IPS-15b (cell line): Measurements from ENCODE around the gene GCSAM.

ENCODE experiments used
- H3K27me3 ChIP-seq: one replicate; pipeline ENCODE4 v1.6.1; 2013; ENCODE audit warnings: low read length; ENCODE audit not compliant: control insufficient read depth, insufficient read depth
- H3K36me3 ChIP-seq: one replicate; pipeline ENCODE4 v1.6.1; 2013; ENCODE audit warnings: low read length; ENCODE audit not compliant: control insufficient read depth, insufficient read depth
- H3K4me1 ChIP-seq: one replicate; pipeline ENCODE4 v1.6.1; 2013; ENCODE audit warnings: mild to moderate bottlenecking, low read length; ENCODE audit not compliant: control insufficient read depth, insufficient read depth
- H3K4me3 ChIP-seq: one replicate; pipeline ENCODE4 v1.5.1; 2013; ENCODE audit warnings: low read depth, low read length
- H3K9ac ChIP-seq: one replicate; pipeline ENCODE4 v1.6.1; 2013; ENCODE audit warnings: low read depth, mild to moderate bottlenecking, low read length
- H3K9me3 ChIP-seq: one replicate; pipeline ENCODE4 v1.6.1; 2013; ENCODE audit warnings: mild to moderate bottlenecking, low read length; ENCODE audit not compliant: control insufficient read depth, insufficient read depth

GCSAM gene

GRCh38 chr3:112090887-112091586 is 42.0 kb downstream of the GCSAM start:
- no peaks in the 10 kb centered on the region for H3K27me3 ChIP-seq
- no peaks in the 10 kb centered on the region for H3K36me3 ChIP-seq
- H3K9me3 ChIP-seq: no peaks in the 10 kb centered on the region
- no peak overlapping the region for H3K4me3 ChIP-seq
- peaks cover 6% of the 10 kb centered on the region for H3K4me1 ChIP-seq
- no peak overlapping the region for H3K9ac ChIP-seq

- Histone ChIP-seq H3K4me3 (no peak overlapping the region), H3K36me3 (no peaks in the 10 kb centered on the region), H3K27me3 (peaks cover 6% of the 10 kb centered on the region), H3K4me1 (peaks cover 6% of the 10 kb centered on the region), H3K9ac (no peak overlapping the region), H3K9me3 (no peaks in the 10 kb centered on the region)
Observed at GRCh38 chr3:112089956-112090886, 42.8 kb downstream of the GCSAM start.

- H3K27me3 ChIP-seq: peaks cover 18% of the 10 kb centered on the region
- no peaks in the 10 kb centered on the region for H3K36me3 ChIP-seq
- H3K4me3 ChIP-seq: no peak overlapping the region
- H3K4me1 ChIP-seq: peaks cover 6% of the 10 kb centered on the region
- H3K9me3 ChIP-seq: no peaks in the 10 kb centered on the region
- H3K9ac ChIP-seq: no peak overlapping the region
Observed at GRCh38 chr3:112088944-112089343, 44.1 kb downstream of the GCSAM start.

- Histone ChIP-seq H3K4me1 (peaks cover 6% of the 10 kb centered on the region), H3K27me3 (peaks cover 20% of the 10 kb centered on the region), H3K9me3 (no peaks in the 10 kb centered on the region), H3K36me3 (no peaks in the 10 kb centered on the region), H3K9ac (no peak overlapping the region), H3K4me3 (peak overlapping the region; percentile 66)
Observed at GRCh38 chr3:112087746-112088145, 45.3 kb downstream of the GCSAM start.

- H3K36me3 ChIP-seq: no peaks in the 10 kb centered on the region
- no peak overlapping the region for H3K9ac ChIP-seq
- peaks cover 20% of the 10 kb centered on the region for H3K27me3 ChIP-seq
- peaks cover 6% of the 10 kb centered on the region for H3K4me1 ChIP-seq
- no peaks in the 10 kb centered on the region for H3K9me3 ChIP-seq
- H3K4me3 ChIP-seq: peak overlapping the region; percentile 66
Observed at GRCh38 chr3:112086875-112087524, 46.0 kb downstream of the GCSAM start.

DNA sequence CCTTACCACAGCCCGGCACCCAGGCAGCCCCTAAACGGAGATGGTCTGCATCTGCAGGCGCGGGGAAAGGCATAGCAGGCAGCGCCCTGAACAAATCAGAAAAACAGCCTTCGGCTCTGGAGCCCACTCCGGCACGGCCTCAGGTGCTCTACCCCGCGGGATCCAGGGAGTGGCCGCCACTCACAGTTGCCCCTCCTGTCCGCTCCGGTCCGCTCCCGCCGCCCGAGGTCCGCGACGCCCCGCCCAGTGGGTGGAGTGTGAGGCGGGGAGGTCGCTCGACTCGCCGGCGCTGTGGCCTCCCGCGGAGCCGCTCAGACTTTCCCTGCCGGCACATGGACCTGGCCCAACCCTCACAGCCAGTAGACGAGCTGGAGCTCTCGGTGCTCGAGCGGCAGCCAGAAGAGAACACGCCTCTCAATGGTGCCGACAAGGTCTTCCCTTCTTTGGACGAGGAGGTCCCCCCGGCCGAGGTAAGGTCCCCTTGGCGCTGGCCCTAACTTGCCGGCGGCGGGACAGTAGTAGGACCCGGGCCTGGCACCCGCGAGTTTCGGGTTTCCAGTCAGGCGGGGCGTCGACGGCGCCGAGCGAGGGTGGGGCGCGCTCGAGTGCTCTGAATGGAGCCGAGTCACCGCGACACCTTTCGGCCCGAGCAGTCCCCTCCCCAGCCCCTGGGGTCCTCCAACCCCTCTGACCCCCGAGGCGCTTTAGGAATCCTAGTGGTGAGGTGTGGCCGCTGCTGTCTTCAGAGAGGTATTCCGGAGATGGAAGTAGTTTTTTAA is 46.8 kb downstream of the GCSAM start, which contains the start of gene C3orf52:
Gene C3orf52, plus strand, starts transcription at position 314 of the 779 bp plus-strand sequence. Its CDS starts 19 bp downstream, at position 333.
- peak within 1 kb of the TSS; percentile 66 for H3K4me3 ChIP-seq
- H3K9me3 ChIP-seq: no peaks in the 10 kb centered on the region
- no peaks in the 10 kb centered on the region for H3K36me3 ChIP-seq
- peaks cover 6% of the 10 kb centered on the region for H3K4me1 ChIP-seq
- H3K9ac ChIP-seq: peak within 1 kb of the TSS; percentile 56
- peaks cover 20% of the 10 kb centered on the region for H3K27me3 ChIP-seq

- peak overlapping the region; percentile 66 for H3K4me3 ChIP-seq
- peaks cover 6% of the 10 kb centered on the region for H3K4me1 ChIP-seq
- peak overlapping the region; percentile 19 for H3K9ac ChIP-seq
- peaks cover 20% of the 10 kb centered on the region for H3K27me3 ChIP-seq
- no peaks in the 10 kb centered on the region for H3K36me3 ChIP-seq
- no peaks in the 10 kb centered on the region for H3K9me3 ChIP-seq
Observed at GRCh38 chr3:112085735-112086075, 47.3 kb downstream of the GCSAM start.

- H3K4me1 ChIP-seq: peaks cover 6% of the 10 kb centered on the region
- no peak overlapping the region for H3K9ac ChIP-seq
- H3K9me3 ChIP-seq: no peaks in the 10 kb centered on the region
- peak overlapping the region; percentile 66 for H3K4me3 ChIP-seq
- no peaks in the 10 kb centered on the region for H3K36me3 ChIP-seq
- peaks cover 20% of the 10 kb centered on the region for H3K27me3 ChIP-seq
Observed at GRCh38 chr3:112084980-112085705, 47.9 kb downstream of the GCSAM start.

DNA sequence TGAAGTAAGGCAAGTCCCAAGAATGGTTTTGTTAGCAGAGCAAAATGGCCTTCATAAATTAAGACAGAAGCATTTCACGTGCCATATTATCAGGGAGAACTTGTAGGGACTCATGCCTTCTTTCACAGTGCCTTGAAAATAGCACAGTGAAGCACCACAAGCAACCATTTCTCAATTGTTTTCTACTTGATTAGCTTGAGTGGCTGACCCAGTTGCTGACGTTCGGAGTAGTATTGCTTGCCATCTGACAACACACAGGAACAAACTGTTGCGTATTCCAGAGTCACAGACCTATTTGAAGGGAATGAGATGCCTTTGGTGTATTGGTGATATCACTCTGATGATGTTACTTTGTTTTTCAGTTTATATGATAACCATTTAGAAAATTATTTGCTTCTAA is 49.8 kb downstream of the GCSAM start:
- H3K4me3 ChIP-seq: no peak overlapping the region
- H3K36me3 ChIP-seq: no peaks in the 10 kb centered on the region
- peaks cover 6% of the 10 kb centered on the region for H3K4me1 ChIP-seq
- no peak overlapping the region for H3K9ac ChIP-seq
- no peaks in the 10 kb centered on the region for H3K9me3 ChIP-seq
- H3K27me3 ChIP-seq: peaks cover 20% of the 10 kb centered on the region

DNA sequence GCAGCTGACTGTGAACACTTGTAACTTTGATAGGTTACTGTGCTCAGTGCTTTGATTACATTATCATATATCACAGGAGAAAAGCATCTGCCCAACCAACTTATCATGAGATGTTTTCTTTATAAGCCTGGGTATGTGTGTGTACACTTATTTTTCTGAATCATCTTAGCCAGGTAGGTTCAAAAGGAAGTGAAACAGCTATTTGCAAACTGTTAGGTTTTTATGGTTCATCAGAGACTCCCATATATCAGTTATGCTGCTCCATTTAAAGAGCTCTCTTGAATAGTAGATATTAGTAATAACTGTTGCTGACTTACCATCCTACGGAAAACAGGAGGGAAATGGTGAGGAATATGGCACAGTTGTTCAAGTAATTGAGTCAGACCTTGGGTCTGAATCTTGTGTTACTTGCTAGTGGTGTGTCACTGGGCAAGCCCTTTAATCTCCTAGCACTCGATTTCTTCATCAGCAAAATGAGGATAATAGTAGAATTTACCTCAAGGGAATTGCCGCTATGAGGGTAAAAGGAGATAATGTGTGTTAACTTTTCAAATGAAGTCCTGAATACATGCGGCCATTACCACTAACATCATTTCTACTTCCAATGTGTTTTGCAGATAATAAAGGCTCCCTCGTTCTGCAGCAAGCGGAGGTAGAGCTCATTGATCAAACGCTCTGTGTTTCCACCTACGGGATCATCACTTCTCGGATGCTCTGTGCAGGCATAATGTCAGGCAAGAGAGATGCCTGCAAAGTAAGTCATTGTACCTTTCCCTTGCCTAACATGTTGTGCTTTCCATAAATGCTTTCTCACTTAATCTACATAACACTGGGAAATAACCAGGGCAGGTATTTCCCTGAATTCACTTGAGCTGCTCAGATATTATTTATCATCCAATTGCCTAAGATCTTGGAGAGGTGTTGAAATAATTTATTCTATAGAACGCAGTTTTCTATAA is 54.6 kb downstream of the GCSAM start:
- Histone ChIP-seq H3K4me1 (peaks cover 7% of the 10 kb centered on the region), H3K4me3 (no peak overlapping the region), H3K27me3 (no peaks in the 10 kb centered on the region), H3K9me3 (no peaks in the 10 kb centered on the region), H3K9ac (no peak overlapping the region), H3K36me3 (no peaks in the 10 kb centered on the region)
